Breast epithelium (tissue), 4 donors: ENCODE data around the gene CAGE1. TPM values are rescaled to one million over a fixed set of nuclear protein-coding genes. Genes with fewer than 3 reads are reported as not detected.
A peak's percentile ranks its signal among the peaks of the same experiment; 100 is the strongest.

Experiments used
- DNase-seq, 2 donors: peaks; one replicate each; pipeline ENCODE4 v3.0.0-alpha.2; 2019; ENCODE audit warnings: low spot score in 2 of 2
- H3K27ac ChIP-seq, 2 donors: fragments of 200-600 bp; sonication (generic) in 1 of 2; one replicate each; pipeline ENCODE4 v1.5.1; 2016 to 2019; ENCODE audit warnings: mild to moderate bottlenecking in 1 of 2
- H3K27me3 ChIP-seq, 2 donors: fragments of 200-600 bp; sonication (generic) in 1 of 2; one replicate each; pipeline versions ENCODE4 v1.5.1 to v1.6.0; 2017 to 2019; ENCODE audit warnings: control low read depth in 1 of 2, mild to moderate bottlenecking in 1 of 2
- H3K36me3 ChIP-seq: fragments of 200-600 bp; one replicate; pipeline ENCODE4 v1.5.1; 2019
- H3K4me1 ChIP-seq, 2 donors: fragments of 200-600 bp; sonication (generic); one replicate each; pipeline ENCODE4 v1.5.1; 2016 to 2019; ENCODE audit warnings: control low read depth in 1 of 2
- H3K4me3 ChIP-seq, 3 donors: fragments of 200-600 bp; sonication (generic); 1 replicate in 2 of 3; 2 replicates in 1 of 3; pipeline ENCODE4 v1.5.1; 2016 to 2019; ENCODE audit warnings: mild to moderate bottlenecking in 3 of 3, moderate library complexity in 2 of 3
- H3K9me3 ChIP-seq, 2 donors: fragments of 200-600 bp; sonication (generic) in 1 of 2; one replicate each; pipeline ENCODE4 v1.5.1; 2016 to 2019; ENCODE audit warnings: control low read depth in 1 of 2
- CTCF ChIP-seq, 3 donors: fragments of 450-650 bp; IDR thresholded peaks; one replicate each; pipeline ENCODE4 v1.5.1; 2016 to 2017; ENCODE audit warnings: antibody characterized with exemption in 3 of 3, mild to moderate bottlenecking in 3 of 3, moderate library complexity in 3 of 3
- POLR2A ChIP-seq: fragments of 450-650 bp; IDR thresholded peaks from one replicate; pipeline ENCODE4 v1.6.1; 2016; ENCODE audit warnings: antibody characterized with exemption, mild to moderate bottlenecking, moderate library complexity
- POLR2AphosphoS5 ChIP-seq, 3 donors: sonication (generic); formaldehyde crosslinking; IDR thresholded peaks; one replicate each; pipeline ENCODE4 v1.6.1; 2017; ENCODE audit warnings: antibody characterized with exemption in 3 of 3
- intact Hi-C: fragments of 100-400 bp; cut with DNase I; formaldehyde crosslinking; loops from one replicate; pipeline ENCODE4 v1.15.1; 2023; ENCODE audit warnings: low total_unique reads
- total RNA-seq, 3 donors: library from RNA; depleted of rRNA; stranded (reverse); fragments of >200 nt; gene quantifications; one replicate each; pipeline ENCODE4 v1.1.0, GENCODE V29; 2016

The CAGE1 gene
- total RNA-seq, 3 donors from 2014 or later = not detected

GRCh38 chr6:7392402-7392801 lies 2.9 kb upstream of the CAGE1 start:
- peaks cover 0 to 13% of the 10 kb centered on the region in 2 donors for H3K4me1 ChIP-seq
- H3K9me3 ChIP-seq = no peaks in the 10 kb centered on the region
- H3K4me3 ChIP-seq = no peak overlapping the region
- no peak for TF ChIP-seq POLR2A
- TF ChIP-seq POLR2AphosphoS5 (IDR thresholded peaks at IDR 0.05) = no peak
- TF ChIP-seq CTCF (IDR thresholded peaks at IDR 0.05) = no peak
- intact Hi-C loops = no loop called here
- H3K27ac ChIP-seq = no peak overlapping the region
- no peaks in the 10 kb centered on the region for H3K27me3 ChIP-seq
- DNase-seq = no peak
- H3K36me3 ChIP-seq = no peaks in the 10 kb centered on the region

GRCh38 chr6:7391151-7391550 lies 1.6 kb upstream of the CAGE1 start:
- no peaks in the 10 kb centered on the region for H3K36me3 ChIP-seq
- no peaks in the 10 kb centered on the region for H3K27me3 ChIP-seq
- H3K4me1 ChIP-seq = peaks cover 0 to 13% of the 10 kb centered on the region in 2 donors
- no peak overlapping the region for H3K27ac ChIP-seq
- peak overlapping the region in 1 of 3 donors; percentile 95 for H3K4me3 ChIP-seq
- DNase-seq = no peak
- H3K9me3 ChIP-seq = no peaks in the 10 kb centered on the region
- intact Hi-C loops = no loop called here
- no peak for TF ChIP-seq POLR2AphosphoS5 (IDR thresholded peaks at IDR 0.05)
- no peak for TF ChIP-seq CTCF (IDR thresholded peaks at IDR 0.05)
- TF ChIP-seq POLR2A = no peak

DNA sequence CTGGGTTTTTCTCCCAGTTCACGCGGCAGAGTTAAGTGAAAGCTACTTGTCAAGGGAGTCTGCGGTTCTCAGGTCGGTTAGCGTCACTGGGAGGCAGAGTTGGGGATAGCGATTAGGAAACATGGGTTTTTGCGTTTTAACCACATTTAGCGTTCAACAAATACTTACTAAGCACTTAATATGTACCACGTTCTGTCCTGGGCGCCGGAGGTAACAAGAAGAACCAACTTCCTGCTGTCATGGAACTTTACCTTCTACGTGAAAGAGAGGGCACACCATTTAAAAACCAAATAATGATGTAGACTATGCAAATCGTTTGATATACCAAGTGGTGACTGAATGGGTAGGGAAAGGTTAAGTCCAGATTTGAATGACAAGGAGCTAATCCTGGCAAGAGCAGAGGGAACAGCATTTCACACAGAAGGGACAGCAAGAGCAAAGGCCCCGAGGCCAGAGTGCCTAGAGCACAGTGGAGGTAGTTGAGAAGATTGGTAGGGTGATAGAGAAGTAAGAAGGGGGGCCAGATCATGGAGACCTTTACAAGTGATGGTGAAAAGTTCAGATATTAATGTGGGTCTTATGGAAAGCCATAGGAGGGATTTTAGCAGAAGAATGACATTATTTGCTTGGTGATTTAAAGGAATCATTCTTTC lies 810 bp upstream of the CAGE1 start:
- no peaks in the 10 kb centered on the region for H3K9me3 ChIP-seq
- H3K4me3 ChIP-seq = peak overlapping the region; percentile 69 to 95 (median 73)
- no peaks in the 10 kb centered on the region for H3K27me3 ChIP-seq
- intact Hi-C loops = no loop called here
- DNase-seq = no peak
- peak overlapping the region; percentile 91 to 94 for H3K27ac ChIP-seq
- no peaks in the 10 kb centered on the region for H3K36me3 ChIP-seq
- no peak for TF ChIP-seq CTCF (IDR thresholded peaks at IDR 0.05)
- TF ChIP-seq POLR2A = no peak
- no peak for TF ChIP-seq POLR2AphosphoS5 (IDR thresholded peaks at IDR 0.05)
- H3K4me1 ChIP-seq = peaks cover 0 to 13% of the 10 kb centered on the region in 2 donors

DNA sequence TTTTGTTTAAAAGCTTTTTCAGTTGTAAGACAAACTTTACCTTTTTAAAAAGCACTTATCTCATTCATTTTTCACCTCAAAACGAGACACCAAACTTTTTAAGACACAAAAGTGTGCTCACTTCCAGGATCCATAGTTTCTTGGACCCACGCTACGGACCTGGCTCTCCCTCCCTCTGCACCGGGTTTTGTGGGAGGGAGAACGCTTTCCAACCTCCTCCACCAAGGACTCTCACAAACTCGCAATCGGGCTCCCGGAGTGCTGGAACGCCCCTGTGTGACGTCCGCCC lies 436 bp downstream of the CAGE1 start:
- peak overlapping the region; percentile 91 to 94 for H3K27ac ChIP-seq
- peaks cover 0 to 13% of the 10 kb centered on the region in 2 donors for H3K4me1 ChIP-seq
- no peak for TF ChIP-seq CTCF (IDR thresholded peaks at IDR 0.05)
- no peak for TF ChIP-seq POLR2AphosphoS5 (IDR thresholded peaks at IDR 0.05)
- no peak for TF ChIP-seq POLR2A
- H3K9me3 ChIP-seq = no peaks in the 10 kb centered on the region
- no peaks in the 10 kb centered on the region for H3K27me3 ChIP-seq
- intact Hi-C loops = no loop called here
- peak in 1 of 2 donors; percentile 67 for DNase-seq
- peak overlapping the region; percentile 69 to 95 (median 73) for H3K4me3 ChIP-seq
- H3K36me3 ChIP-seq = no peaks in the 10 kb centered on the region

DNA sequence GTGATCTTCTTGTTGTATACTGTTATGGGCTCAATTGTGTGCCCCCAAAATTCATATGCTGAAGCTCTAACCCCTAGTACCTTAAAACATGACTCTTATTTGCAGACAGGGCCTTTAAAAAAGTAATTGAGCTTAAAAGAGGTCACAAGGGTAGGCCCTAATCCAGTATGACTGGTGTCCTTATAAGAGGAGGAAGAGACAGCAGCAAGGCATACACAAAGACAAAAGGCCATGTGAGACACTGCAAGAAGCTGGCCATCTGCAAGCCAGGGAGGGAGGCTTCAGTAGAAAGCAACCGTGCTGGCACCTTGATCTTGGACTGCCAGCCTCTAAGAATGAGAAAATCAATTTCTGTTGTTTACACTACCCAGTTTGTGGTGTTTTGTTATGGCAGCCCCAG lies 8.4 kb downstream of the CAGE1 start:
- H3K27me3 ChIP-seq = no peaks in the 10 kb centered on the region
- TF ChIP-seq POLR2A (no peak), CTCF (IDR thresholded peaks at IDR 0.05) (no peak), POLR2AphosphoS5 (IDR thresholded peaks at IDR 0.05) (no peak)
- intact Hi-C loops = no loop called here

More for the DNA sequence above, 8.4 kb downstream of the CAGE1 start:
- no peaks in the 10 kb centered on the region for H3K36me3 ChIP-seq
- no peak overlapping the region for H3K27ac ChIP-seq
- no peaks in the 10 kb centered on the region for H3K9me3 ChIP-seq
- H3K4me1 ChIP-seq = no peaks in the 10 kb centered on the region
- no peak overlapping the region for H3K4me3 ChIP-seq
- DNase-seq = no peak
